GM19193 (cell line): ENCODE results near the gene EEF2KMT.

ENCODE experiments used
- POLR2A ChIP-seq: IDR thresholded peaks from 4 replicates; pipeline ENCODE4 v1.6.1; 2011; ENCODE audit not compliant: insufficient read depth, insufficient read length; ENCODE audit errors: extremely low read depth

EEF2KMT gene, protein sequence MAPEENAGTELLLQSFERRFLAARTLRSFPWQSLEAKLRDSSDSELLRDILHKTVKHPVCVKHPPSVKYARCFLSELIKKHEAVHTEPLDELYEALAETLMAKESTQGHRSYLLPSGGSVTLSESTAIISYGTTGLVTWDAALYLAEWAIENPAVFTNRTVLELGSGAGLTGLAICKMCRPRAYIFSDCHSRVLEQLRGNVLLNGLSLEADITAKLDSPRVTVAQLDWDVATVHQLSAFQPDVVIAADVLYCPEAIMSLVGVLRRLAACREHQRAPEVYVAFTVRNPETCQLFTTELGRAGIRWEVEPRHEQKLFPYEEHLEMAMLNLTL

DNA sequence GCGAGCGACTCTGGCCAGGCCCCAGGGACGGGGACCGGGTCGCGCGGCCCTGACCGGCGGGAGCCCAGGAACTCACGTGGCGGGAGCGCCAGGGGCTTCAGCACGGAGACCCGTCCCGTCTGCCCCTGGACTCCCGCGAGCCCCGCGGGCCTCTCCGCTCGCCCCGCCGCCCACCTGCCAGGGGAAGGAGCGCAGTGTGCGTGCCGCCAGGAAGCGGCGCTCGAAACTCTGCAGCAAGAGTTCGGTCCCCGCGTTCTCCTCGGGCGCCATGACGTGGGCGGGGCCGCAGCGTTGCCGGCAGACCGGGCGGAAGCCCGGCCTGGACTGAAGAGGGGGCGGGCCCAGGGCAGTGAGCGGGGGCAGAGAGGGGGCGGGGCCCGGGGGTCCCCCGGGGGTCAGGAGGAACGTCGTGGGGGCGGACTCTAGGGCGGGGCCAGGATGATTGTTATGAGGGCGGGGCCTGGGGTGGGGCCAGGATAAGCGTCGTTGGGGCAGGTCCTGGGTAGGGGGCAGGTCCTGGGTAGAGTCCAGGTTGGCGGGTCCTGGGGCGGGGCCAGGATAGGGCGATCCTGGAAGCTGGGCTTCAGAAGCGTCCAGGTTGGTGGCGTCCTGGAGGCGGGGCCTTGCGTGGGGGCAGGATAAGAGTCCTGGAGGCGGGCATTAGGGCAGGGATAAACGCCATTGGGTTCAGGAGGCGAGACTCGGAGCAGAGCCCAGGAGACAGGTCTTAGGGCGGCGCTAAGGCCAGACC lies at the start of gene EEF2KMT:
TSS of gene EEF2KMT (minus strand) at position 326 of the 751 bp plus-strand sequence. CDS start at position 270, 56 bp downstream.
- TF ChIP-seq POLR2A = peak; percentile 43

DNA sequence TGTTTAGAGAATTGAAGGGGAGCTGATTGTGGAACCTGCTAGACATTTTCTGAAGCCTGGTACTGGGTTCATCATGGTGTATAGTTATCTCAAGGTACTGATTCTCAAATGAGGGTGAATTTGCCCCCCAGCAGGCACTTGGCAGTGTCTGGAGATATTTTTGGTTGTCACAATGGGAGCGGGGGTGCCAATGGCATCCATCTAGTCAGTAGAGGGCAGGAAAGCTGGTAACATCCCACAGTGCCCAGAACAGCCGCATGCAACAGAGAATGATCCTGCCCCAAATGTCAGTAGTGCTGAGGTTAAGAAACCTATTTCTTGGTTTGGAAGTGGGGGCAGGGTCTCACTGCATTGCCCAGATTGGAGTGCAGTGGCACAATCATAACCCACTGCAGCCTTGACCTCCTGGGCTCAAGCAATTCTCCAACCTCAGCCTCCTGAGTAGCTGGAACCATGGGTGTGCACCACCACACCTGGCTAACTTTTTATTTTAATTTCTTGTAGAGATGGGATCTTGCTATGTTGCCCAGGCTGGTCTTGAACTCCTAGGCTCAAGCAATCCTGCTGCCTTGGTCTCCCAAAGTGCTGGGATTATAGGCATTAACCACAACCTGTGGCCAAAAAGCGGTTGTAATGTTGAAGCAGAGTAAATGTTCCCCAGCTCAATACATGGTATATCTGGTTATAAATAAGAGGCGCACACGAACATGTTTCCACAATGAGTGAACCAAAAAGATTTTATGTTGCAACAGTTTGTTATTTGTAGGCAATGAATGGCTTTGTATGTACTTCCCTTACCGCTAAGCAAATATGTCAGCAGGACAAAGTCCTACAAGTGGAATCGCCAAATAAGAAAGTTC lies 46.4 kb upstream of the EEF2KMT start:
- TF ChIP-seq POLR2A = no peak

DNA sequence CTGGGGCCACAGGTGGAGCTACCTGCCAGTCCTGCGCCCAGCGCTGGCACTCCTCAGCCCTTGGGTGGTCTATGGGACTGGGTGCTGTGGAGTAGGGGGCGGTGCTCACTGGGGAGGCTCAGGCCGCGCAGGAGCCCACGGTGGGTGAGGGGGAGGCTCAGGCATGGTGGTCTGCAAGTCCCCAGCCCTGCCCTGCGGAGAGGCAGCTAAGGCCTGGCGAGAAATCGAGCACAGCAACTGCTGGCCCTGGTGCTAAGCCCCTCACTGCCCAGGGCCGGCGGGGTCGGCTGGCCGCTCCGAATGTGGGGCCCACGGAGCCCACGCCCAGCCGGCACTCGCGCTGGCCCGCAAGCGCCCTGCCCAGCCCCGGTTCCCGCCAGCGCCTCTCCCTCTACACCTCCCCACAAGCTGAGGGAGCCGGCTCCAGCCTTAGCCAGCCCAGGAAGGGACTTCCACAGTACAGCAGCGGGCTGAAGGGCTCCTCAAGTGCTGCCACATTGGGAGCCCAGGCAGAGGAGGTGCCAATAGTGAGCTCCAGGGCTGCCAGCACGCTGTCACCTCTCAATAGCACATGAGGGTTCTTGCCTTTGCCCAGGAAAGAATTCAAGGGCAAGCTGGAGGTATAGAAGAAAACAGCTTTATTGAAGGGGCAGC lies 11.0 kb upstream of the EEF2KMT start:
- no peak for TF ChIP-seq POLR2A

DNA sequence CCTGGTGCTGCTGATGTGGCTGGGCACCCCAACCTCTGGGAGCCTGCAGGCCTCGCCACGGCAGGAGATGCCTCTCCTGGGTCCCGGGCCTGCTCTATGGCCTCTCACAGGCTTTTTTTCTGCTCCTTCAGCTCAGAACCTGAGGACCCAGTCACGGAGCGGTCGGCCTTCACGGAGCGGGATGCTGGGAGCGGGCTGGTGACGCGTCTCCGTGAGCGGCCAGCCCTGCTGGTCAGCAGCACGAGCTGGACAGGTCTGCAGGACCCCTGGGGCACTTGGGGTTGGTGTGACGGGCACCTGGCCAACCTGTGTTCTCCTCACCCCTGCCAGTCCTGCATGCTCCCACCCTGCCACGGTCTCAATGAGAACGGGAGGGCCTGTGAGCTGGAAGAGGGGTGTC lies 19.0 kb downstream of the EEF2KMT start:
- no peak for TF ChIP-seq POLR2A

DNA sequence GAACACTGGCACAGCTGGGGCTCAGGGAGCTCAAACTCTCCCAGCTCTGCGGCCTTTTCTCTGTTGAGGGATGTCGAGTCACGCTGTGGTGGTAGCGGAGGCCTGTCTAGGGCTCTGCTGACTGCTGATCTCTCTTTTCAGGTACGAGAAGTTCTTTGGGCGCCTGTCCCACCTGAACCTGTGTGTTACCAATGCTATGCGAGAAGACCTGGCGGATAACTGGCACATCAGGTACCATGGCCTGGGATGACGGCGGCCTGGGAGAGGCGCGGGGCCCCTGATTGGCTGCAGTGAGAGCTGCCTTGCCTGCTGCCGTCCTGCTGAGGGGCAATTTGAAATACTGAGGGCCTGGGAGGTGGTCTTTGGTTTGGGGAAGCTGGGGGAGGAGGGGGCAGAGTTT lies 20.3 kb downstream of the EEF2KMT start:
- TF ChIP-seq POLR2A = no peak

DNA sequence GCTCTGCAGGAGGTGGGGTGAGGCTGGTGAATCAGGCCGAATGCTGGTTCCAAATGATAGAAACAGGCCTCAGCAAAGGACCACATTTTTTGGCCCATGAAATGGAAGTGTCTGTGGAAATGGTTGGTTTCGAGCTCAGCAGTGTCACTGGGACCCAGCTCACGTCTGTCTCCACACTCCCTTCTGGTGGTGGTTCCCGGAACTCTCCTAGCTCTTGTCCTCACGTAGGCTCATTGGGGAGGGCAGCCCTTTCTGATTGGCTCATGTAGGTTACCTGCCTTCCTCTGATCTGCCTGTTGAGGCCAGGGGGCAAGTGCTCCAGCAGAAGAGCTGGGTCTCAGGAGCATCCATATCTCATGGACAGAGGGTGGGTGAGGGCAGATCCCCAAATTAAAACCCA lies 22.0 kb downstream of the EEF2KMT start:
- TF ChIP-seq POLR2A = no peak

DNA sequence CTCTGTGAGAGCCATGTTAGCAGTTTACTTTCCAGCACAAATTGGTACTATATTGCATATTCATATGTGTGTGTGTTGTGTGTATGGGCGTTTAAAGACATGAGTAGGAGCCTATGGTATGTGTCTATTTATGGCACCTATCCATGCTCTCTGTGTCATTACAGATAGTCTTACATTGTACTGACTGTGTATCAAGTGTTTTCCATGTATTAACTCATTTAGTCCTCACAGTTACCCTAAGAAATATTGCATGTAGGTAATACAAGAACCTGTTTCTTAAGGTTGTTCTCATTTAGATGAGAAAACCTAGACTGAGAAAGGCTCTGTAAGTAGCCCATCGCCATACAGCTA lies 24.3 kb downstream of the EEF2KMT start:
- no peak for TF ChIP-seq POLR2A

DNA sequence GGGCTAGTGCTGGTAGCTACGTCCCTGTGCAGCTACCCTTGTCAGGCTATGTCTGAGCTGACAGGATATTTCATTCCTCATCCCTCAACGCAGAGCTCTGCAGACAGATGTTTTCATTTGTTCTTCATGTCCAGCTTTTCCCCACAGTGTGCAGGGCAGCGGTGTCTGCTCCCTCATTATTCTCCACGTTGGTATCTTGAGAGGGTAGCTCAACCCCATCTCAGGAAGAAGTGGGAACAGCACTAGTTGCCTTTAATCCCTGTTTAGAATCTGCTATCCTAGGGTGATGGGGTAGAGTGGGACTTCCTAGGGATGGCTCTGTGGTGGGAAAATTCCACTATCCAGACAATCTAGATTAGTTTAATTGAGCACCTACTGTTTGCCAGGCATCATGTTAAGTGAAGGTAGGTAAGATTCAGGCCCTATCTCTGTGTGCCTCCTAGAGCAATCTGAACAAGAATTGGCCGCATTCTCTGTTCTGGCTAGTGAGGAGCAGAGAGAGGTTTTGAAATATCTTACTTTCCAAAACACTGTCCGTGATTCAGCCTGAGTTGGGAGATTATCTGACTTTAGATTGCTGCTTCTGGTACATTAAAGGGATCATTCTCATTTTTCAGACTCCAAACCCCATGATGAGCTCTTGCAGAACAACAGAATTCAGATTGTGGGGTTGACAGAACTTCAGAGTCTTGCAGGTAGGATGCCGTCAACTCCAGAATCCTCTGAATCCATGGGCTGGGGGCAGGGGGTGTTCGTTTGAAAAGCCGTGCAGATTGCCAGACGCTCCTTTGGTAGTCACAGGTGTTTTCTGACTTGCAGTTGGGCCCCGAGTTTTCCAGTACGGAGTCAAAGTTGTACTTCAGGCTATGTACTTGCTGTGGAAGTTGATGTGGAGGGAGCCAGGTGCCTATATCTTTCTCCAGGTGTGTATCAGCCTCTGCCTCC lies 25.0 kb downstream of the EEF2KMT start:
- no peak for TF ChIP-seq POLR2A

DNA sequence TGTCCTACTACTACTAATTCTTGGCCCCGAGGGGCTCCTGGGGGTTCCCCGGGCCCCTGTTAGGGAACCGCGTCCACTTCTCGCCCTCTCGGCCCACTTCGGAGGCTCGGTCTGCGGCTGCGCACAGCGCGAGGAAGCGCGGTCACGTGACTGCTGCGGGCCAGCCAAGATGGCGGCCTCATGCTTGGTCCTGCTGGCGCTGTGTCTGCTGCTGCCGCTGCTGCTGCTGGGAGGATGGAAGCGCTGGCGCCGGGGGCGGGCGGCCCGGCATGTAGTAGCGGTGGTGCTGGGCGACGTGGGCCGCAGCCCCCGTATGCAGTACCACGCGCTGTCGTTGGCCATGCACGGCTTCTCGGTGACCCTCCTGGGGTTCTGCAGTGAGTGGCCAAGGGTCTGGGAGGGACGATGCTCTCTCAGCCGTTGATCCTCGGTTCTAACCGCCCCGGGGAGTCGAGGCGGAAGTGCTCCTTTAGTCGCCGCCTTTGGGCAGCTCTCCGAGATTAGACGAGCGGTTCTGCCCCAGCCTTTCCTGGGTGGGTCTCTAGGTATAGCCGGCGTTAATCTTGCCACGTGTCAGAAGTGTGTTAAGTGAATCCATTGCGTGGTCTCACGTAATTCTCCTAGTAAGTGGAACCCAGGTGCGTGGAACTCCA lies 25.8 kb downstream of the EEF2KMT start, which contains the start of gene ALG1:
TSS of gene ALG1 (plus strand) at position 163 of the 653 bp plus-strand sequence. CDS start at position 170, 7 bp downstream.
- TF ChIP-seq POLR2A = peak; percentile 98

DNA sequence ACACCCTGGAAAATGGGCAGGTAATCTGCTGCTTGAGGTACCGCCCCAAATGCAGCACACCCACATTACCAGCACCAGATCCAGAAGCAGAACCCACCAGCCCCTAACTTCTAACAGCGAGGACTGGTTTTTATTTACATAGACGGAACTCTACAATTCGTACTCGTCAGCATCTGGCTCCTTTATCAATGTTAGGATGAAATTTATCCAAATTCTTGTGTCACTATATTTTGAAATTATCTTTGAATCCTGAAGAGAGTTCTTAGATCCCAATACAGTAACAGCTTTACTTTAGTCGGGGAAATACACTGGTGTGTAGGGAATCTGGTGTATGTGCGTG lies 26.3 kb downstream of the EEF2KMT start:
- no peak for TF ChIP-seq POLR2A

DNA sequence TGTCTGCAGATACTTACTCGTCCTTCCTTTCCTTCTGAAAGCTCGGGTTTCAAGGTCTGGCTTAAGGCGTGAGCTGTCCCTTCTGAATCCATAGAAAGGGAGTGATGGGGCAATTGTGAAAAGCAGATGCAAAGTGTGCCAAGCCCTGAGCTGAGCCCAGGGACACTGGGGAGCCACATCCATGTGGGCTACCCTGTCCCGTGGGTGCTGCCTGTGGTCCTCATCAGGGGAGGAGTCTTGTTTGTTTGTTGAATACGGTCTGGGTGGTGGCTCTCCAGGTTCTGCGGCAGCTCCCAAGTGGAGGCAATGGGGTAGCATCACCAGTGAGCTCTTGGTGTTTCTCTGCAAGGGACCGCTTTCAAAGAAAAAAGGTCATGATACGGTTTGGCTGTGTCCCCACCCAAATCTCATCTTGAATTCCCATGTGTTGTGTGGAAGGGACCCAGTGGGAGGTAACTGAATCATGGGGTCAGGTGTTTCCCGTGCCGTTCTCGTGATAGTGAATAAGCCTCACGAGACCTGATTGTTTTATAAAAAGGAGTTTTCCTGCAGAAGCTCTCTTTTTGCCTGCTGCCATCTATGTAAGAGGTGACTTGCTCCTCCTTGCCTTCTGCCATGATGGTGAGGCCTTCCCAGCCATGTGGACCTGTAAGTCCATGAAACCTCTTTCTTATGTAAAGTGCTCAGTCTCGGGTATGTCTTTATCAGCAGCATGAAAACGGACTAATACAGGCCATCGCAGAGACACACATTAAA lies 27.0 kb downstream of the EEF2KMT start:
- TF ChIP-seq POLR2A = no peak

DNA sequence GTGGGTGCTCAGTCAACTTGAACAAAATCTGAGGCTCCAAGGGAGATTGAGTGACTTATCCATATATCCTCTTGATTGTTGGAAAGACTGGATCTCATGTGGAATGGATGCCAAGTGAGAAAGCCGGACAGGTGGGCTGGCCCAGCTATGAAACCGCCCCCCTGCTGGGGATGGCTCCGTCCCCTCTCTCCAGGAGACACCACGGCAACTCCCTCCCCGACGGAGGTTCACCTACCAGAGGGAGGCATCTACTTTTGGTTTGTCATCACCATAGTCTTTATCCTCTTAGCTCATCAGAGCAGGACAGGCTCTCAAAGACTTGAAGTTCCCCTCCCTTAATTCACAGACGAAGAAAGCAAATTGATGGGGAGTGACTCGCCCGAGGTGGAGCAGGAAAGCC lies 27.7 kb downstream of the EEF2KMT start:
- TF ChIP-seq POLR2A = no peak

DNA sequence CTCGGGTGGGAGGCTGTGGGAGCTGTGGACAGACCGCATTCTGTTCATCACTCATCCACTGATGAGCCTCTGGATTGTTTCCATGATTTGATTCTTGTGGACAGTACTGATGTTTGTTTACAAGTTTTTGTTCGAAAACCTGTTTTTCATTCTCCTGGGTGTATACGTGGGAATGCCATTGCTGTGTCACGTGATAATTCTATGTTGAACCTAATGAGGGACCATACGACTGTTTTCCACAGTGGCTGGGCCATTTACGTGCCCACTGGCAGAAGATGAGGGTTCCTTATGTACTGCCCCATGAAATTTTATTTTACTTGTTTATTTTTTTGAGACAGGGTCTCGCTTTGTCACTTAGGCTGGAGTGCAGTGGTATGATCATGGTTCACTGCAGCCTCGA lies 28.5 kb downstream of the EEF2KMT start:
- TF ChIP-seq POLR2A = no peak
